Liver (tissue), 9 donors: ENCODE measurements around the gene RNF4. TPM values are rescaled to one million over a fixed set of nuclear protein-coding genes. Genes with fewer than 3 reads are reported as not detected.

Source experiments
- DNase-seq: peaks from one replicate; pipeline ENCODE4 v3.0.0-alpha.2; 2017; ENCODE audit warnings: low spot score
- H3K27ac ChIP-seq, 2 donors: one replicate each; pipeline ENCODE4 v1.7.0; 2013; ENCODE audit warnings: inconsistent platforms in 2 of 2, low read length in 2 of 2, control low read depth in 1 of 2, low read depth in 1 of 2, mild to moderate bottlenecking in 1 of 2
- H3K27me3 ChIP-seq, 4 donors: one replicate each; pipeline versions ENCODE4 v1.6.1 to v1.7.0; 2013; ENCODE audit warnings: low read length in 3 of 4, inconsistent platforms in 1 of 4, mild to moderate bottlenecking in 1 of 4, moderate library complexity in 1 of 4; ENCODE audit not compliant: control insufficient read depth in 4 of 4, insufficient read depth in 4 of 4
- H3K36me3 ChIP-seq, 4 donors: one replicate each; pipeline versions ENCODE4 v1.6.1 to v1.7.0; 2013; ENCODE audit warnings: low read length in 3 of 4, mild to moderate bottlenecking in 3 of 4, low read depth in 1 of 4, moderate library complexity in 1 of 4; ENCODE audit not compliant: control insufficient read depth in 4 of 4, insufficient read depth in 3 of 4
- H3K4me1 ChIP-seq, 4 donors: one replicate each; pipeline versions ENCODE4 v1.6.1 to v1.7.0; 2013; ENCODE audit warnings: low read length in 3 of 4, mild to moderate bottlenecking in 3 of 4, moderate library complexity in 1 of 4; ENCODE audit not compliant: control insufficient read depth in 4 of 4, insufficient read depth in 4 of 4
- H3K4me3 ChIP-seq, 3 donors: one replicate each; pipeline versions ENCODE4 v1.6.1 to v1.7.0; 2013; ENCODE audit warnings: low read length in 3 of 3, control low read depth in 1 of 3, low read depth in 1 of 3, mild to moderate bottlenecking in 1 of 3
- H3K9ac ChIP-seq, 2 donors: one replicate each; pipeline ENCODE4 v1.7.0; 2013; ENCODE audit warnings: low read length in 2 of 2, mild to moderate bottlenecking in 2 of 2, moderate library complexity in 2 of 2, control low read depth in 1 of 2, low read depth in 1 of 2
- H3K9me3 ChIP-seq, 4 donors: one replicate each; pipeline versions ENCODE4 v1.6.1 to v1.7.0; 2013; ENCODE audit warnings: low read length in 3 of 4; ENCODE audit not compliant: control insufficient read depth in 4 of 4
- ATF3 ChIP-seq: IDR thresholded peaks from 2 replicates; pipeline ENCODE4 v1.6.1; 2016; ENCODE audit warnings: antibody characterized with exemption
- EGR1 ChIP-seq, 2 donors: IDR thresholded peaks; 2 replicates each; pipeline ENCODE4 v1.6.1; 2016 to 2018; ENCODE audit warnings: antibody characterized with exemption in 2 of 2, low read depth in 2 of 2
- FOXA1 ChIP-seq: IDR thresholded peaks from 2 replicates; pipeline ENCODE4 v1.6.1; 2016; ENCODE audit warnings: antibody characterized with exemption
- FOXA2 ChIP-seq: IDR thresholded peaks from 2 replicates; pipeline ENCODE4 v1.6.1; 2016; ENCODE audit warnings: antibody characterized with exemption
- HNF4A ChIP-seq, 2 donors: conservative IDR thresholded peaks; 2 replicates each; pipeline ENCODE4 v1.6.1; 2016; ENCODE audit warnings: antibody characterized with exemption in 2 of 2, mild to moderate bottlenecking in 2 of 2
- HNF4G ChIP-seq: IDR thresholded peaks from 2 replicates; pipeline ENCODE4 v1.6.1; 2016; ENCODE audit warnings: antibody characterized with exemption
- JUND ChIP-seq, 2 donors: IDR thresholded peaks; 2 replicates each; pipeline ENCODE4 v1.6.1; 2016; ENCODE audit warnings: antibody characterized with exemption in 2 of 2
- NR2F2 ChIP-seq: IDR thresholded peaks from 2 replicates; pipeline ENCODE4 v1.6.1; 2016; ENCODE audit warnings: antibody characterized with exemption
- REST ChIP-seq: IDR thresholded peaks from 2 replicates; pipeline ENCODE4 v1.6.1; 2016; ENCODE audit warnings: antibody characterized with exemption, mild to moderate bottlenecking
- SP1 ChIP-seq: IDR thresholded peaks from 2 replicates; pipeline ENCODE4 v1.6.1; 2018; ENCODE audit warnings: antibody characterized with exemption, mild to moderate bottlenecking
- YY1 ChIP-seq: IDR thresholded peaks from 2 replicates; pipeline ENCODE4 v1.6.1; 2016; ENCODE audit warnings: antibody characterized with exemption, mild to moderate bottlenecking
- ZBTB33 ChIP-seq: IDR thresholded peaks from 2 replicates; pipeline ENCODE4 v1.6.1; 2016; ENCODE audit warnings: antibody characterized with exemption
- WGBS: extraction: QIAGEN DNeasy Blood & Tissue Kit; methylation state at CpG from one replicate; pipeline ENCODE4 v1.1.7; 2013; 5-methylcytosine and 5-hydroxymethylcytosine counted together
- polyA plus RNA-seq, 2 donors: library from polyadenylated mRNA; stranded (reverse) in 1 of 2; unstranded in 1 of 2; fragments of 200-250 nt in 1 of 2; fragments of >200 nt in 1 of 2; fragmentation: Nextera tagmentation in 1 of 2; extraction: Ambion mirVana in 1 of 2; gene quantifications; one replicate each; pipeline versions ENCODE4 v1.2.1 to v1.2.3, GENCODE V29; 2013 to 2015
- total RNA-seq, 2 donors: library from RNA; depleted of rRNA; stranded (reverse); fragments of >200 nt; gene quantifications; one replicate each; pipeline ENCODE4 v1.2.3, GENCODE V29; 2014
- donor health status: healthy.
- donor health status: healthy.
- donor health status: healthy.
- donor health status: healthy.
- donor health status: healthy.

The RNF4 gene
- total and polyA plus RNA-seq, 4 donors, result 13.0 to 31.0 (median 17.2) TPM

- Histone ChIP-seq H3K4me3 (no peak overlapping the region), H3K27ac (no peak overlapping the region), H3K9me3 (no peaks in the 10 kb centered on the region), H3K36me3 (peaks cover 15 to 57% (median 43%) of the 10 kb centered on the region in 4 donors), H3K4me1 (peaks cover 0 to 3% (median 1%) of the 10 kb centered on the region in 4 donors), H3K9ac (no peak overlapping the region), H3K27me3 (no peaks in the 10 kb centered on the region)
- TF ChIP-seq SP1 (no peak), HNF4G (no peak), JUND (IDR thresholded peaks at IDR 0.05) (no peak), YY1 (no peak), ATF3 (no peak), REST (no peak), FOXA1 (no peak), FOXA2 (no peak), NR2F2 (no peak), HNF4A (conservative IDR thresholded peaks at IDR 0.05) (no peak)
- DNase-seq, result no peak
- 97% methylated on average over 4 of the region's 4 CpGs for WGBS
Observed at GRCh38 chr4:2497324-2497723, 28.4 kb downstream of the RNF4 start.

GRCh38 chr4:2497931-2498330, 29.0 kb downstream of the RNF4 start:
- no peaks in the 10 kb centered on the region for H3K27me3 ChIP-seq
- H3K9ac ChIP-seq, result no peak overlapping the region
- TF ChIP-seq SP1 (no peak), EGR1 (IDR thresholded peaks at IDR 0.05; ENCODE audit: low read depth in 2 of 2) (no peak), ZBTB33 (no peak)
- WGBS, result 84% methylated on average over 9 of the region's 9 CpGs
- H3K27ac ChIP-seq, result no peak overlapping the region
- no peak for DNase-seq
- H3K9me3 ChIP-seq, result no peaks in the 10 kb centered on the region
- H3K4me3 ChIP-seq, result no peak overlapping the region
- H3K36me3 ChIP-seq, result peaks cover 12 to 53% (median 40%) of the 10 kb centered on the region in 4 donors
- peaks cover 0 to 3% (median 1%) of the 10 kb centered on the region in 4 donors for H3K4me1 ChIP-seq

- WGBS, result 94% methylated on average over 2 of the region's 2 CpGs
- no peak for TF ChIP-seq REST
- no peak for TF ChIP-seq ATF3
- no peak for TF ChIP-seq EGR1 (IDR thresholded peaks at IDR 0.05; ENCODE audit: low read depth in 2 of 2)
- TF ChIP-seq JUND (IDR thresholded peaks at IDR 0.05), result no peak
- no peak for TF ChIP-seq HNF4A (conservative IDR thresholded peaks at IDR 0.05)
- TF ChIP-seq SP1, result no peak
- no peak for TF ChIP-seq YY1
- TF ChIP-seq FOXA1, result no peak
- Histone ChIP-seq H3K9me3 (no peaks in the 10 kb centered on the region), H3K27ac (no peak overlapping the region), H3K4me3 (no peak overlapping the region), H3K4me1 (no peaks in the 10 kb centered on the region), H3K9ac (no peak overlapping the region), H3K36me3 (peaks cover 14 to 50% (median 40%) of the 10 kb centered on the region in 4 donors), H3K27me3 (no peaks in the 10 kb centered on the region)
- no peak for DNase-seq
Observed at GRCh38 chr4:2500547-2500946, 31.6 kb downstream of the RNF4 start.
